IPS DF 4.7 (cell line): Measurements from ENCODE around the gene TAS1R1.

Experiments used
- DNase-seq: peaks from one replicate; pipeline ENCODE4 v3.0.0-alpha.2; 2013; ENCODE audit warnings: low spot score; ENCODE audit errors: extremely low read depth

TAS1R1 gene

GRCh38 chr1:6554907-6555778, at the start of gene TAS1R1:
TAS1R1 (plus strand) TSS chr1:6555307; CDS start chr1:6555374, 67 bp downstream.
- no peak for DNase-seq

GRCh38 chr1:6505367-6506209, 49.5 kb upstream of the TAS1R1 start:
- DNase-seq: no peak

- no peak for DNase-seq
These were observed 48.7 kb upstream of the TAS1R1 start for GRCh38 chr1:6506210-6507036.

GRCh38 chr1:6507037-6507428, 48.1 kb upstream of the TAS1R1 start:
- DNase-seq: no peak

GRCh38 chr1:6507461-6507911, 47.6 kb upstream of the TAS1R1 start:
- no peak for DNase-seq

GRCh38 chr1:6508154-6508815, 46.8 kb upstream of the TAS1R1 start:
- no peak for DNase-seq

- no peak for DNase-seq
These were observed 46.3 kb upstream of the TAS1R1 start for GRCh38 chr1:6508816-6509189.

- no peak for DNase-seq
These were observed 45.7 kb upstream of the TAS1R1 start for GRCh38 chr1:6509220-6509918.

GRCh38 chr1:6509919-6510291, 45.2 kb upstream of the TAS1R1 start:
- DNase-seq: no peak

- DNase-seq: no peak
These were observed 44.6 kb upstream of the TAS1R1 start for GRCh38 chr1:6510493-6510892.

- DNase-seq: no peak
These were observed 44.1 kb upstream of the TAS1R1 start for GRCh38 chr1:6511056-6511455.

GRCh38 chr1:6511561-6512244, 43.4 kb upstream of the TAS1R1 start:
- DNase-seq: no peak

- DNase-seq: no peak
These were observed 42.7 kb upstream of the TAS1R1 start for GRCh38 chr1:6512245-6512907.

- no peak for DNase-seq
These were observed 42.2 kb upstream of the TAS1R1 start for GRCh38 chr1:6512908-6513280.

GRCh38 chr1:6513320-6513801, 41.7 kb upstream of the TAS1R1 start:
- no peak for DNase-seq

- no peak for DNase-seq
These were observed 39.3 kb upstream of the TAS1R1 start for GRCh38 chr1:6515771-6516170.

- DNase-seq: no peak
These were observed 37.7 kb upstream of the TAS1R1 start for GRCh38 chr1:6517435-6517851.

GRCh38 chr1:6519491-6519934, 35.6 kb upstream of the TAS1R1 start:
- DNase-seq: no peak
